ENCODE results near the gene EXOSC6.
"Not testable (repeated sequence)": the region's sequence is repeated elsewhere in the genome, so short reads cannot be mapped to it uniquely, and the experiment has no call there.

The EXOSC6 gene

GRCh38 chr16:70287304-70287971, 35.7 kb upstream of the EXOSC6 start:
- H3K4me1 ChIP-seq (ENCODE audit: control insufficient read depth, insufficient read depth, low read length); H3K9me3 ChIP-seq (ENCODE audit: control insufficient read depth, low read length); H3K27ac ChIP-seq (ENCODE audit: insufficient read depth, low read depth, low read length, poor library complexity, severe bottlenecking); H3K4me3 ChIP-seq (ENCODE audit: insufficient read depth, low read depth, low read length); H3K36me3 ChIP-seq (ENCODE audit: control insufficient read depth, insufficient read depth, low read length); H3K27me3 ChIP-seq (ENCODE audit: control insufficient read depth, insufficient read depth, low read length, poor library complexity, severe bottlenecking): not testable (repeated sequence)
- 94 to 95% methylated on average over 17 of the region's 17 CpGs for WGBS, 2 experiments

GRCh38 chr16:70276392-70276791, 24.7 kb upstream of the EXOSC6 start:
- no peaks in the 10 kb centered on the region for H3K27me3 ChIP-seq (ENCODE audit: control insufficient read depth, insufficient read depth, low read length, poor library complexity, severe bottlenecking)
- 91 to 100% methylated on average over 1 of the region's 1 CpG for WGBS, 2 experiments
- no peaks in the 10 kb centered on the region for H3K9me3 ChIP-seq (ENCODE audit: control insufficient read depth, low read length)
- no peaks in the 10 kb centered on the region for H3K4me1 ChIP-seq (ENCODE audit: control insufficient read depth, insufficient read depth, low read length)
- H3K27ac ChIP-seq (ENCODE audit: insufficient read depth, low read depth, low read length, poor library complexity, severe bottlenecking): no peak overlapping the region
- no peak overlapping the region for H3K4me3 ChIP-seq (ENCODE audit: insufficient read depth, low read depth, low read length)
- H3K36me3 ChIP-seq (ENCODE audit: control insufficient read depth, insufficient read depth, low read length): peaks cover 40% of the 10 kb centered on the region

GRCh38 chr16:70271696-70272095, 20.0 kb upstream of the EXOSC6 start:
- H3K9me3 ChIP-seq (ENCODE audit: control insufficient read depth, low read length): no peaks in the 10 kb centered on the region
- no peak overlapping the region for H3K27ac ChIP-seq (ENCODE audit: insufficient read depth, low read depth, low read length, poor library complexity, severe bottlenecking)
- peaks cover 48% of the 10 kb centered on the region for H3K36me3 ChIP-seq (ENCODE audit: control insufficient read depth, insufficient read depth, low read length)
- H3K27me3 ChIP-seq (ENCODE audit: control insufficient read depth, insufficient read depth, low read length, poor library complexity, severe bottlenecking): no peaks in the 10 kb centered on the region
- WGBS, 2 experiments: 95 to 96% methylated on average over 10 of the region's 10 CpGs
- H3K4me3 ChIP-seq (ENCODE audit: insufficient read depth, low read depth, low read length): no peak overlapping the region
- no peaks in the 10 kb centered on the region for H3K4me1 ChIP-seq (ENCODE audit: control insufficient read depth, insufficient read depth, low read length)

- 95 to 96% methylated on average over 3 of the region's 3 CpGs for WGBS, 2 experiments
- H3K27ac ChIP-seq (ENCODE audit: insufficient read depth, low read depth, low read length, poor library complexity, severe bottlenecking): no peak overlapping the region
- H3K27me3 ChIP-seq (ENCODE audit: control insufficient read depth, insufficient read depth, low read length, poor library complexity, severe bottlenecking): no peaks in the 10 kb centered on the region
- H3K4me1 ChIP-seq (ENCODE audit: control insufficient read depth, insufficient read depth, low read length): no peaks in the 10 kb centered on the region
- no peak overlapping the region for H3K4me3 ChIP-seq (ENCODE audit: insufficient read depth, low read depth, low read length)
- H3K9me3 ChIP-seq (ENCODE audit: control insufficient read depth, low read length): no peaks in the 10 kb centered on the region
- peaks cover 52% of the 10 kb centered on the region for H3K36me3 ChIP-seq (ENCODE audit: control insufficient read depth, insufficient read depth, low read length)
Measured at GRCh38 chr16:70270176-70270575, 18.4 kb upstream of the EXOSC6 start.

- no peak overlapping the region for H3K4me3 ChIP-seq (ENCODE audit: insufficient read depth, low read depth, low read length)
- H3K36me3 ChIP-seq (ENCODE audit: control insufficient read depth, insufficient read depth, low read length): peaks cover 59% of the 10 kb centered on the region
- no peak overlapping the region for H3K27ac ChIP-seq (ENCODE audit: insufficient read depth, low read depth, low read length, poor library complexity, severe bottlenecking)
- H3K4me1 ChIP-seq (ENCODE audit: control insufficient read depth, insufficient read depth, low read length): no peaks in the 10 kb centered on the region
- no peaks in the 10 kb centered on the region for H3K27me3 ChIP-seq (ENCODE audit: control insufficient read depth, insufficient read depth, low read length, poor library complexity, severe bottlenecking)
- no peaks in the 10 kb centered on the region for H3K9me3 ChIP-seq (ENCODE audit: control insufficient read depth, low read length)
- WGBS, 2 experiments: 91 to 94% methylated on average over 12 of the region's 12 CpGs
Measured at GRCh38 chr16:70269471-70269870, 17.7 kb upstream of the EXOSC6 start.

GRCh38 chr16:70267922-70268321, 16.2 kb upstream of the EXOSC6 start:
- H3K36me3 ChIP-seq (ENCODE audit: control insufficient read depth, insufficient read depth, low read length): peaks cover 65% of the 10 kb centered on the region
- not testable (repeated sequence) for H3K27me3 ChIP-seq (ENCODE audit: control insufficient read depth, insufficient read depth, low read length, poor library complexity, severe bottlenecking); H3K9me3 ChIP-seq (ENCODE audit: control insufficient read depth, low read length); H3K4me1 ChIP-seq (ENCODE audit: control insufficient read depth, insufficient read depth, low read length); H3K4me3 ChIP-seq (ENCODE audit: insufficient read depth, low read depth, low read length); H3K27ac ChIP-seq (ENCODE audit: insufficient read depth, low read depth, low read length, poor library complexity, severe bottlenecking)
- WGBS, 2 experiments: 92 to 93% methylated on average over 10 of the region's 10 CpGs

- Histone ChIP-seq H3K27ac (ENCODE audit: insufficient read depth, low read depth, low read length, poor library complexity, severe bottlenecking) (no peak overlapping the region), H3K4me3 (ENCODE audit: insufficient read depth, low read depth, low read length) (no peak overlapping the region), H3K9me3 (ENCODE audit: control insufficient read depth, low read length) (no peaks in the 10 kb centered on the region), H3K36me3 (ENCODE audit: control insufficient read depth, insufficient read depth, low read length) (peaks cover 68% of the 10 kb centered on the region), H3K27me3 (ENCODE audit: control insufficient read depth, insufficient read depth, low read length, poor library complexity, severe bottlenecking) (no peaks in the 10 kb centered on the region), H3K4me1 (ENCODE audit: control insufficient read depth, insufficient read depth, low read length) (no peaks in the 10 kb centered on the region)
- WGBS, 2 experiments: 71 to 72% methylated on average over 6 of the region's 6 CpGs
Measured at GRCh38 chr16:70267516-70267915, 15.8 kb upstream of the EXOSC6 start.

GRCh38 chr16:70259903-70260302, 8.2 kb upstream of the EXOSC6 start:
- not testable (repeated sequence) for H3K4me3 ChIP-seq (ENCODE audit: insufficient read depth, low read depth, low read length); H3K27ac ChIP-seq (ENCODE audit: insufficient read depth, low read depth, low read length, poor library complexity, severe bottlenecking); H3K9me3 ChIP-seq (ENCODE audit: control insufficient read depth, low read length); H3K4me1 ChIP-seq (ENCODE audit: control insufficient read depth, insufficient read depth, low read length); H3K27me3 ChIP-seq (ENCODE audit: control insufficient read depth, insufficient read depth, low read length, poor library complexity, severe bottlenecking)
- H3K36me3 ChIP-seq (ENCODE audit: control insufficient read depth, insufficient read depth, low read length): peaks cover 84% of the 10 kb centered on the region
- 90 to 93% methylated on average over 5 to 6 of the region's 6 CpGs for WGBS, 2 experiments

- 96% methylated on average over 10 of the region's 10 CpGs for WGBS, 2 experiments
- H3K36me3 ChIP-seq (ENCODE audit: control insufficient read depth, insufficient read depth, low read length): peaks cover 83% of the 10 kb centered on the region
- no peaks in the 10 kb centered on the region for H3K9me3 ChIP-seq (ENCODE audit: control insufficient read depth, low read length)
- no peak overlapping the region for H3K4me3 ChIP-seq (ENCODE audit: insufficient read depth, low read depth, low read length)
- no peaks in the 10 kb centered on the region for H3K27me3 ChIP-seq (ENCODE audit: control insufficient read depth, insufficient read depth, low read length, poor library complexity, severe bottlenecking)
- no peaks in the 10 kb centered on the region for H3K4me1 ChIP-seq (ENCODE audit: control insufficient read depth, insufficient read depth, low read length)
- H3K27ac ChIP-seq (ENCODE audit: insufficient read depth, low read depth, low read length, poor library complexity, severe bottlenecking): no peak overlapping the region
Measured at GRCh38 chr16:70258946-70259345, 7.2 kb upstream of the EXOSC6 start.

GRCh38 chr16:70258065-70258464, 6.3 kb upstream of the EXOSC6 start:
- H3K4me1 ChIP-seq (ENCODE audit: control insufficient read depth, insufficient read depth, low read length): no peaks in the 10 kb centered on the region
- H3K27me3 ChIP-seq (ENCODE audit: control insufficient read depth, insufficient read depth, low read length, poor library complexity, severe bottlenecking): no peaks in the 10 kb centered on the region
- no peak overlapping the region for H3K4me3 ChIP-seq (ENCODE audit: insufficient read depth, low read depth, low read length)
- no peak overlapping the region for H3K27ac ChIP-seq (ENCODE audit: insufficient read depth, low read depth, low read length, poor library complexity, severe bottlenecking)
- WGBS, 2 experiments: 96% methylated on average over 14 of the region's 14 CpGs
- peaks cover 82% of the 10 kb centered on the region for H3K36me3 ChIP-seq (ENCODE audit: control insufficient read depth, insufficient read depth, low read length)
- H3K9me3 ChIP-seq (ENCODE audit: control insufficient read depth, low read length): no peaks in the 10 kb centered on the region

- H3K27ac ChIP-seq (ENCODE audit: insufficient read depth, low read depth, low read length, poor library complexity, severe bottlenecking): no peak overlapping the region
- H3K27me3 ChIP-seq (ENCODE audit: control insufficient read depth, insufficient read depth, low read length, poor library complexity, severe bottlenecking): no peaks in the 10 kb centered on the region
- H3K9me3 ChIP-seq (ENCODE audit: control insufficient read depth, low read length): no peaks in the 10 kb centered on the region
- 84 to 89% methylated on average over 4 of the region's 4 CpGs for WGBS, 2 experiments
- no peaks in the 10 kb centered on the region for H3K4me1 ChIP-seq (ENCODE audit: control insufficient read depth, insufficient read depth, low read length)
- H3K36me3 ChIP-seq (ENCODE audit: control insufficient read depth, insufficient read depth, low read length): peaks cover 82% of the 10 kb centered on the region
- H3K4me3 ChIP-seq (ENCODE audit: insufficient read depth, low read depth, low read length): no peak overlapping the region
Measured at GRCh38 chr16:70257391-70257790, 5.7 kb upstream of the EXOSC6 start.
